Measurements from ENCODE around the gene NARF. TPM values are rescaled to one million over a fixed set of nuclear protein-coding genes. Genes with fewer than 3 reads are reported as not detected.
"Not testable (repeated sequence)": the region's sequence is repeated elsewhere in the genome, so short reads cannot be mapped to it uniquely, and the experiment has no call there.

Gene NARF
- total and polyA plus RNA-seq, 7 donors, result 29.4 to 65.8 (median 41.5) TPM

GRCh38 chr17:82505296-82505695 lies 46.8 kb downstream of the NARF start:
- H3K27ac ChIP-seq, result no peak overlapping the region
- no peak overlapping the region for H3K4me3 ChIP-seq
- intact Hi-C loops (cut with DNase I), result no loop called here
- DNase-seq, result no peak
- WGBS, 2 donors, result 96 to 97% methylated on average over 6 of the region's 6 CpGs
- H3K36me3 ChIP-seq, result no peaks in the 10 kb centered on the region
- no peak for TF ChIP-seq EP300 (IDR thresholded peaks at IDR 0.05)
- no peak for TF ChIP-seq POLR2A (IDR thresholded peaks at IDR 0.05)
- TF ChIP-seq POLR2AphosphoS5 (IDR thresholded peaks at IDR 0.05), result no peak
- no peak for TF ChIP-seq CTCF (IDR thresholded peaks at IDR 0.05)
- H3K4me1 ChIP-seq, result peaks cover 0 to 6% (median 0%) of the 10 kb centered on the region in 4 donors
- no peaks in the 10 kb centered on the region for H3K27me3 ChIP-seq
- no peaks in the 10 kb centered on the region for H3K9me3 ChIP-seq

- H3K4me3 ChIP-seq; H3K4me1 ChIP-seq; H3K27ac ChIP-seq; H3K9me3 ChIP-seq; DNase-seq; H3K36me3 ChIP-seq; H3K27me3 ChIP-seq; intact Hi-C loops (cut with DNase I): not testable (repeated sequence)
- 25 to 51% methylated on average over 7 of the region's 7 CpGs for WGBS, 2 donors
Measured at GRCh38 chr17:82506402-82506801, 47.9 kb downstream of the NARF start.

GRCh38 chr17:82507631-82508175 lies 49.2 kb downstream of the NARF start:
- no peaks in the 10 kb centered on the region for H3K27me3 ChIP-seq
- 90 to 94% methylated on average over 7 of the region's 7 CpGs for WGBS, 2 donors
- no peaks in the 10 kb centered on the region for H3K9me3 ChIP-seq
- H3K27ac ChIP-seq, result no peak overlapping the region
- no peak for DNase-seq
- no peaks in the 10 kb centered on the region for H3K4me1 ChIP-seq
- TF ChIP-seq EP300 (IDR thresholded peaks at IDR 0.05) (no peak), POLR2A (IDR thresholded peaks at IDR 0.05) (no peak), POLR2AphosphoS5 (IDR thresholded peaks at IDR 0.05) (no peak), CTCF (IDR thresholded peaks at IDR 0.05) (no peak)
- intact Hi-C loops (cut with DNase I), result no loop called here
- H3K36me3 ChIP-seq, result no peaks in the 10 kb centered on the region
- no peak overlapping the region for H3K4me3 ChIP-seq

GRCh38 chr17:82511642-82512041 lies 53.1 kb downstream of the NARF start:
- H3K9me3 ChIP-seq; DNase-seq; H3K27me3 ChIP-seq; H3K4me1 ChIP-seq; intact Hi-C loops (cut with DNase I); H3K4me3 ChIP-seq; H3K36me3 ChIP-seq; H3K27ac ChIP-seq: not testable (repeated sequence)
- 85 to 90% methylated on average over 5 of the region's 5 CpGs for WGBS, 2 donors

- DNase-seq; H3K27ac ChIP-seq; H3K4me3 ChIP-seq; H3K9me3 ChIP-seq; H3K36me3 ChIP-seq; intact Hi-C loops (cut with DNase I); H3K4me1 ChIP-seq; H3K27me3 ChIP-seq: not testable (repeated sequence)
- WGBS, 2 donors, result 95 to 97% methylated on average over 10 of the region's 10 CpGs
Measured at GRCh38 chr17:82513864-82514263, 55.3 kb downstream of the NARF start.

GRCh38 chr17:82517230-82517865 lies 58.8 kb downstream of the NARF start:
- peaks cover 0 to 23% (median 18%) of the 10 kb centered on the region in 4 donors for H3K4me1 ChIP-seq
- H3K36me3 ChIP-seq, result no peaks in the 10 kb centered on the region
- TF ChIP-seq POLR2AphosphoS5 (IDR thresholded peaks at IDR 0.05) (no peak), EP300 (IDR thresholded peaks at IDR 0.05) (no peak), POLR2A (IDR thresholded peaks at IDR 0.05) (no peak), CTCF (IDR thresholded peaks at IDR 0.05) (no peak)
- no peak overlapping the region for H3K27ac ChIP-seq
- no peak overlapping the region for H3K4me3 ChIP-seq
- WGBS, 2 donors, result 84 to 88% methylated on average over 10 of the region's 10 CpGs
- intact Hi-C loops (cut with DNase I), result no loop called here
- DNase-seq, result no peak
- H3K9me3 ChIP-seq, result no peaks in the 10 kb centered on the region
- H3K27me3 ChIP-seq, result no peaks in the 10 kb centered on the region
